M059J (cell line): ENCODE measurements around the gene MBP. TPM values are rescaled to one million over a fixed set of nuclear protein-coding genes. Genes with fewer than 3 reads are reported as not detected.

Experiments
- DNase-seq: peaks from one replicate; pipeline ENCODE4 v3.0.0-alpha.2; 2012; ENCODE audit warnings: low read depth
- total RNA-seq: library from RNA; depleted of rRNA; stranded (reverse); fragments of >200 nt; shearing (Covaris generic); gene quantifications from 2 replicates; pipeline ENCODE4 v1.2.3, GENCODE V29; 2014

The MBP gene
- total RNA-seq, 1 experiment from 2014 or later = 9.9 TPM

DNA sequence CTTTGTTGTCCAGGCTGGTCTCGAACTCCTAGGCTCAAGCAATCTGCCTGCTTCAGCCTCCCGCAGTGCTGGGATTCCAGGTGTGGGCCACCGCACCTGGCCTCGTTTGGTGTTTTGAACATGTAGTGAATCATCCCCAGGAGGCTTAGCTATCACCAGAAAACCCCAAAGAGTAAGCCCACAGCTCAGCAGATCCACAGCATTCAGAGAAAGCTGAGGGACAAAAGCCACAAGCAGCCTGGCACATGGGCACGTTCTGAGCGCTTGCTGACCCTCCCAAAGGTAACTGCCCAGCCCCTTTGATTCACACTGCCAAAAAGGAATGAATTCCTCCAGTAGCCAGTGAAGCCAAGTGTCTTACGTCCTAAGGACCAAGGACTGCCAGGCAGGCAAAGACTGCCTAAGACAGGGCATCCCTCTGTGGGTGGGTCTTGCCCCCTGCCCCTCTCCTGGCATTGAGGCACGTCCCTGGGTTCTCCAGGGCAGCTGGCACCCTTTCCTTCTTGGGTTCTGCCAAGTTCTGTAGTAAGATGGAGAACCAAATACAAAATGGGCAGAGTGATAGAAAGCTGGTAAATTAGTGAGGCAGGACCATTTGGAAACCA lies 31.7 kb downstream of the MBP start:
- DNase-seq = peak; percentile 44

DNA sequence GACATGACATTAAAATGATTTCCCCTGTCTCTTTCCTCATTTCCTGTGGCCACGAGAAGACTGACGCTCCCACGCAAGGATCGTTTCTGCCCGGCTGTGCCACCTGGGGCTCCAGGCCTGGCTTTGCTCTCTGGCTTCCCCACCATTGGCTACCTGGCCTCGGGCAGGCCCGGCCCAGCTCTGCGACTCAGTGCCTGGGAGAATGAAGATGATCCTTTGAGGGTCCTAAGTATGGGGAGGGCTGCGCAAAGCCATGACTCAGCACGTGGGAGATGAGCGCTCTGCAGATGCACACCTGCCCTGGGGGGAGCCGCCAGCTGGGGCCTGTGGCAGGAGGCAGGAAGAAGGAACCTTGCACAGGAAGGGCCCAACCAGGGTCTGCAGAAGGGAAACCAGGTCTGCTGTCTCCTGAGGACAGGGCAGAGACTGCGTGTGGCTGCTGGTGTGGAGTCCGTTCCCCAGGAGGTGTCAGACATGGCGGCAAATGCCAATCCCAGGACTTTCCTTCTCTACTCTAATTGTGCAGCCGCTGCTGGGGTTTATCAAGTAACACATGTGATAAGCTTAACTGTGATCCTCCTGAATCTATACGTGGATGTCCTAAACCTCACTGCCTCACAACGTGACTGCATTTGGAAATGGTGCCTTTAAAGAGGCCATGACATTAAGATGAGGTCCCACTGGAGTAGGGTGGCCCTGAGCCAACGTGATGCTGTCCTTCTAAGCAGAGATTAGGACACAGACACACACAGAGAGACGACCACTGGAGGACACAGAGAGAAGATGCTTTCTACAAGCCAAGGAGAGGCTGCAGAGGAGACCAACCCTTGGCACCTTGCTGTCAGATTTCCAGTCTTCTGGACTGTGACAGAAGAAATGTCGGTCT lies 32.9 kb downstream of the MBP start:
- no peak for DNase-seq

DNA sequence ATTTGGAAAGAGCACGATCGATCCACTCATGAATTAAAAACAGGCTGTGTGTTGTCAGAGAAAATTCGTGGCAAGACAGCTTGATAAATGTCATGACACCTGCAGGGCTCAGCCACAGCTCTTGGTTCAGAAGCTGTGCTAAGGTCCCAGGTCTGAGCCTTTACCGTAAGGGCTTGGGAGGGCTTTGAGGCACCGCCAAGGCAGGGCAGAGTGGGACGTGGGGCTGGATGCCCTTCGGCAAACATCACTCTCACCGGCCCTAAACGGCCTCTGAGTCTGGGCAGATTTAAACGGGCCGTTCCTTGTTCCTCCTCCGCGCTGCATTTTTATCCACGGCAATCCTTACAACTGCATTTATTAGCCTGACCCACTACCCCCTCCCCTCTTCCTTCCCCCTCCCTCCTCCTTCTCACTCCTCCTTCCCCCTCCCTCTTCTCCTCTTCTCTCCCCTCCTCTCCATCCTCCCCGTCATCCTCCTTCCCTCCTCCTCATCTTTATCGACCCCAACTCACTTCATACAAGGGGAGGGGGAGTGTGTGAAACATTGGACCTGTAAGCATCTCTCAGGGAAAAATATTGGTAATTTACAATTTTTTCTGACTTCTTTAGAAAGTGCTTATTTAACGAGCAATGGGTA lies 33.9 kb downstream of the MBP start:
- DNase-seq = no peak

DNA sequence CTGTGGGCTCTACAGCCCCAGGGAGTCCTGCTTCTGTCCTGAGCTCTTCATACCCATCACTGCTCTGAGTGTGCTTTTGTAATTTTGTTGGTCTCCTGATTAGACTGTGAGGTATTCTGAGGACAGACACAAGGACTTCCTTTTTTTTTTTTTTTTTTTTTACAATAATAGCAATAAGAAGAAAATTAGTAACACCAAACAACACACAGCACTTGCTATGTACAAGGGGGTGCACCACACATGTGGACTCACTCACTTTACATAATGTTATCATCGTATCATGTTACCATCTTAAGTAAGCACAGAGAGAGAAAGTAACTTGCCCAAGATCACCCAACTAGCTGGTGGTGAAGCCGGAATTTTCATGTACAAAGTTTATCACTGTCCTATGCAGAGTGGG lies 34.6 kb downstream of the MBP start:
- DNase-seq = no peak

DNA sequence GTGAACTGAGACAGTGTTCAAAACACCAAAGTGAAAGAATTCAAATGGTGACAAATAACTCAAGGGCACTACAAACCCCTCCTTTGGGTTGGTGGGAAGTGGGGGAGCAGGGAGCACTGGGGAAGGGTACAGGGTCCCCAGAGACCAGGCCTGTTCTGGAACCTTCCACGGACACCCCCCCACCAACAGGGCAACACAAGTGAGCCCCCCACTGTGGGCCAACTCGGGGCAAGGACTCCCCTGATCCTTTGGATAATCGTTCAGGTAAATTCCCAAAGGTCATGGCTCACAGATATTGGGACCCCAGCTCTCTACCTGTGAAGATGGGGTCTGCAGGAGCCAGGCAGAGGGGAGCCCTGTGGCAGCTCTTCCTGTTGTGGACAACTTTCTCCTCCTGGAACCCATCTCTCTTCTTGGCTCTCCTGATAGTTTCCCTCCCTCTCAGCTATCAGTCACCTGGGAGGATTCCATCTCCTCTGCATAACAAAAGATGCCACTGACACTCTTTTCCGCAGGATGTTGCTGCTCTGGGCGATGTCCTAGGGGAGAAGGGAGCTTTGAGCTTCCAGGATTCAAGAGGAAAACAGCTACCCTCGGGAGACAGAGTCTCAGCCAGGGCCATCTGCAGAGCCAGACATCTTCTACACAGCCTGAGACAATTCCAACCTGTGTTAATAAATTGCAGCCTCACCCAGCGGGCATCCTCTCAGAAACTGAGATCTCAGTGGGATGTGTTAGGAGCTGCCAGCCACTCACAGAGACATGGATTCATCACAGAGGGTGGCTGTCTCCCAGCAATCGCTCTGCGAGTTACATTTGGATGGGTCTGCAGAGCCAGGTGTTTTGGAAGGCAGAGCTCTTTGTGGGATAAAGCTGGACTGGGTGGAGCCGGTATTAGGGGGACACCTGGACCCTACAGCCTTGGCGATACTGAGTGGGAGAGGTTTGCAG lies 35.4 kb downstream of the MBP start:
- no peak for DNase-seq

DNA sequence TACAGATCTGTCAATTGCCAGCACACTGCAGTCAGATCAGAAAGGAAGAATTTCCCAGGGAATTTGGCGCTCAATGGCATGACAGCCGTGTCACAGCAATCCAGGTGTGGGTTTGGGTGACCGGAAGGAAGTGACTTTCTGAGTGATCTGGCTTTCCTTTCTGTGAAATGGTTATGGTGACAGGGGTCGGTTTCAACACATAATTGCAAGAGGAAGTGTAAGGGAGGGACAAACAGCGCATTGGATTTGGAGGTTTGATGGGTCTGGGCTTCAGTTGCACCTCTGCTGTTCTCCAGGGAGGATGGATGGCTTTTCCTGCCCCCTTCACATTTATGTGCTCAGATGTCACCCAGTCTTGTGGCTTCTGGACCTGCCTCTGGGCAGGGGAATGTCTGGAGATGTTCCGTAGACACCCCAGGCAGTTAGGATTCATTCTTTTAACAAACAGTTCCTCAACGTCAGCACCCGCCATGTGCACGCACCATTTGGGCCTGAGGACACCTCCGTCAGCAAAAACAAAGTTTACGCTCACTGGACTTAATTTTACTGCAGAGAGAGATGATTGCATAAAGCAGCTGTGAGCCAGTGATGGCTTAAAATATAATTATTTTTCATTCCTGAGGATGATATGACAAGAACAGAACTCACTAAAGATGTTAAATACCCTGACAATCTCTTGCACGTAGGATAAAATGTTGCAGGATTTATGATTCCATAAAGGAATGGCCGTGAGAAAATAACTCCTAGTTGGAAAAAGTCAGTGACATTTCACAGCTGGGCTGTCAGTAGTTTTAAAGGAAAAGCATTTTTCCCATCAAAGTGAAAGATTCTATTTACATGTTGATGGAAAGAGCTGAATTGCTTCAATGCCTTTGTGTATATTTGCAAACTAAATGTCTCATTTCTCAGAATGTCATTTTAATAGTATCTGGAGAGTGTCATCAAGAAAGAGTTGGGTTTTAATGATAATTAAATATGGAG lies 36.9 kb downstream of the MBP start:
- DNase-seq = no peak

DNA sequence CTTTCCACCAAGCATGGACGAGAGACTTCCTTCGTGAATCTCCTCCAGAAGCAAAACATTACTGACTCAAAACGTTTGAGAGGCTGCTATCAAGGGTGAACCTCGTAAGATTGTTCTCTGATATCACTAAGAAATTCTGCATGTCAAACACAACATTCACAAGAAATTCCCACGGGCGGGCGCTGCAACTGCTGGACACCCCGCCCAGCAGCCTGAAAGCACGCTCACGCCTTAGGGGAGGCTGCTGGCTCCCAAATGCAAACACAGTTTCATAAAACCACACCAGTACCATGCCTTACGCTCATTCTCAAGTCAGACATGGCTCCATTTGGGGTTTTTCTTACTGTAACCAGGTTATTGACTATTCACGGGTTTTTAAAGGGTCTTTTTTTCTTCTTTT lies 39.0 kb downstream of the MBP start:
- no peak for DNase-seq

DNA sequence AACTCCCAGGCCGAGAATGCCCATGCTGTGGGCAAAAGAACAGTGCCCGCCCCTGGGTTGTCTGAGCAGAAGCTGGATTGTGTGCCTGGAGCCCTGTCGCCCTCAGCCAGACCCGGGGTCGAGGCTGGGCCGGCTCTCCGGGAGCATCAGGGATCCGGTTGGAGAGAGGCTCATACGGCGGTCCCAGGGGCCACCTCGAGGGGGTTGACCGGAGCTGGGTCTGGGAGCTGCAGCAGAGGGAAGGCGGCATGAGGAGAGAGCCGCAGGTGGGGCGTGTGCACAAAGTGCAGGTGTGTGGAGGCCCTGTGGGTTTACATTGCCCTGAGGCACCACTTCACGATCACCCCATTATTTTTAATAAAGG lies 39.5 kb downstream of the MBP start:
- DNase-seq = no peak

DNA sequence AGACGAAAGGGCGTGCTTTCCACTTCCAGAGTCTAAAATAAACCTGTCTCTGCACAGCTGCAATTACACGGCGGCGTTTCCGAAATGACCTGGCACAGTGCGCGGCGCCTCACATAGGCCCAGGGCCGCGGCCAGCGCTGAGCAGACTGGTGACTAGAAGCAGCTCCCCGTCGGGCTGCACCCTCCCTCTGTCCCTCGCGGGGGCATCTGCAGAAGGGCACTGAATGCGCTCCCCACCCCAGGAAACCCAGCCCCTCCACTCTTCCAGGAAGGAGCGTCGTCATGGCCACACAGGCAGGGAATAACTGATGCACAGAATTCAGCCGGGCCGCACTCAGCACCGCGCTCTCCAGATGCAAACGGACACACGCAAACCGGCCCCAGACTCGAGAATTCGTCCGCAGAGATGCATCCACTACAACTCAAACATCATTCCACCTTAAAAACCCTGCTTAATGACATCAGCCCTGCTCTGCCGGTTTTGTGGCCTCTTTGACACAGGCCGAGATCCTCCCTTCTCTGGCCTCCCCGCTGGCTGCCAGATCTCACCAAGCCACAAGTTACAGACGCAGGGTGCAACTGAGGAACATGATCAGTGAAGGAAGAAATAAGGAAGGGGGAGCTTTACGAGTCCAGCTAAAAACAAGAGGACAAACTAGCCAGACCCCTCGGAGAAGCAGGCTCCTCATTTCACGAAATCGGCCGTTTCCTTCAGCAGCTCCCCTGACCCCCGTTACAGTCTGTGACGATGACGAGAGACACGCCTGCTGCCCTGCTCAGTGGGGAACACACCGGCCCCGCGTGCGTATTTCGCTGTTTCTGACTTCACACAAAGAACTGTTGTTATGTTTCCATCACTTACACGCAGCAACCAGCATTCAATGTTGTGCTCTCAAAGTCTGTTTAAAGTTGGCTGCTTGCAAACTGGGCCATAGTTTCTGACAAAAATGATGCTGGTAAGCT lies 40.2 kb downstream of the MBP start:
- DNase-seq = no peak

DNA sequence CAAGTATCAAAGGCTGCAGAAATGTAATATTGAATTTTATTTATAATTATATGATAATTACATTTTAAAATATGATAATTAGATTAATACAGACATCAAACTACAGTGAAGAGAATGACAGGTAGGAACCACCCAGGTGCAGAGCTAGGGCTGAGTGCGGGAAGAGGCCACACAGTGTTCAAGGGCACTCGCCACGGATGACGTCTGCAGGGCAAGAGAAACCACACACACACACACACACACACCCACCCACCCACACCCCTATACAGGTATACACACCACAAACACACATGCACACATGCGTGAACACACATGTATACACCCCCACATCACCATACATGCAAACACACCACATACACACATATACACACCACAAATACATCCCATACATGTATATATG lies 41.2 kb downstream of the MBP start:
- DNase-seq = no peak

DNA sequence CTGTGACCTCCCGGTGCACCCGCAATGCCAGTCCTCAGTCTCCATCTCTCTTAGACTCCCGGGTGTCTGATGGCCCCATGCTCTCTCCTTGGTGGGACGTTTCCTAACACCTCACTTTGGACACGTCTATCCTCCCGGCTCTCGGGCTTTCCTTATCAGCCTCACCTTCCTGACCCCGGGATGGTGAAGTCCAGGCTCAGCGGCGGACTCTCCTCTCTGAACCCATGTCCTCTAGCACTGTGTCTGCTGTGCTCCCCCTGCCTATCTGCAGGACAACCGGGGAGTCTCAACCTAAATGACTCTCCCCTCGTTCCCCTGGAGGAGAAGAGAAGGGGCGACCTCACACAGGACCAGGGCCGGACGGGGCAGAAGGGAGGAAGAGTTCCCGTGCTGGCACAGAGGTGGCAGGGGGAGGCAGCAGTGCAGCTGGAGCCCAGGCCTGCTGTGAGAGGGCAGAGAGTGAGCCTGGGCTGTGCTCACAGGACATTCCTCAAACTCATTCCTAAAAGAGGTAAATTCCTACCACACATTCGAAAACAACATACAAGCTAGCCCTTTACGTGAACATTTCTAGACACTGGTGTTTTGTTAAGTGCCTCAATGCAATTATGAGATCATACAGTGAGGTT lies 41.9 kb downstream of the MBP start:
- no peak for DNase-seq

DNA sequence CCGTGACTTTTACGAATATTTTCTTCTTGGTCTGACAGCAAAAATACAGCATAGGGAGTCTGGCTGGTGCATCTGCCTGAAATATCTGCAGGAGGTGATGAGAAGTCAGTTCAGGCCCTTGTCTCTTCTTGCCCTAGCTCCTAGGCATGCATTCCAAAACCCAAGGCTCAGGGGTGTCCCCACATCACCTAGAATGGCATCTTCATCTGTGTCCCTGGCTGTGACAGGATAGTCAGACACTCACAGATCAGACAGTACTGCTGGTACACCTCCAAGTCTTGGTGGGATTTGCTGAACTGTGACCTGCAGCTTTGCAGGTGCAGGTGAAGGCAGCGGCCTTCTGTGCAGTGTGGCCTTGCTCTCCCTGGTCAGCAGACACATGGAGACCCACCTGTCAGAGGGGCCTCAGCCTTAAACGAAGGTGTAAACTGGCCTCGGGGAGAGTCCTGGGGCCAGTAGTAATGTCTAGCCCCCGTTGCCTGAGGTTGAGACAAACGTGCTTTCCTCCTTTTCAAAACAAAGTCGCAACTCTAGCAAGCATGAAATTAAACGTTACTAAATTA lies 42.8 kb downstream of the MBP start:
- DNase-seq = no peak

DNA sequence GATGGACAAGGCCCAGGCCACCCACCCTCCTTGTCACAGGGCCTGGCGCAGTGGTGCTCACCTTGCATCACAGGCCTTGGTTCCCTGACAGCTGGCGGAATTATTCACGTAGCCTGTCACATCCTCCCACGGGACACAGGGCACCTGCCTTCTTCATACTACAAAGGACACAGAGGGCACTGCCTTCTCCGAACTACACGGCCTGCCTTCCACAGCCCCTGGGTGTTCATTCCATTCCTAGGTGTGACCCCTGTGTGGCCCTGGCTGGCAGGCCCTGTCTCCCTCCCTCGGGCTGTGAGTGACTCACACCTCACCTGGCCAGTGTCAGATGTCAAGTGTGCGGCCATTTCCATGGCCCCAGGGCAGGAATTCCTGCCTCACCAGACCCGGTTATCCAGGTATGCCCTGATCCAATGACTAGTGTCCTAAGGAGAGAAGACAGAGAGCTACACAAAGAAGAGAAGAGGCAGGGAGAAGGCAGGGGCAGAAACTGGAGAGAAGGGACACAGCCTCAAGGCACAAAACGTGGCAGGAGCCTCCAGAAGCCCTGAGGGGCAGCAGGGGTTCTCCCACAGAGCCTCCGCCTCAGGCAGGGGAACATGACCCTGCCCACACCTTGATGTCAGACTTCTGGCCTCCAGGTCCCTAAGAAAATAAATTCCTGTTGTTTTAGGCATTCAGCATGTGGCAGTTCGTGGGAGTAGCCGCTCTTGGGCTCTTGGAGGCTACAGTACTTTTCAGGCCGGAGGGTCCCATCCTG lies 43.4 kb downstream of the MBP start:
- DNase-seq = peak; percentile 50

DNA sequence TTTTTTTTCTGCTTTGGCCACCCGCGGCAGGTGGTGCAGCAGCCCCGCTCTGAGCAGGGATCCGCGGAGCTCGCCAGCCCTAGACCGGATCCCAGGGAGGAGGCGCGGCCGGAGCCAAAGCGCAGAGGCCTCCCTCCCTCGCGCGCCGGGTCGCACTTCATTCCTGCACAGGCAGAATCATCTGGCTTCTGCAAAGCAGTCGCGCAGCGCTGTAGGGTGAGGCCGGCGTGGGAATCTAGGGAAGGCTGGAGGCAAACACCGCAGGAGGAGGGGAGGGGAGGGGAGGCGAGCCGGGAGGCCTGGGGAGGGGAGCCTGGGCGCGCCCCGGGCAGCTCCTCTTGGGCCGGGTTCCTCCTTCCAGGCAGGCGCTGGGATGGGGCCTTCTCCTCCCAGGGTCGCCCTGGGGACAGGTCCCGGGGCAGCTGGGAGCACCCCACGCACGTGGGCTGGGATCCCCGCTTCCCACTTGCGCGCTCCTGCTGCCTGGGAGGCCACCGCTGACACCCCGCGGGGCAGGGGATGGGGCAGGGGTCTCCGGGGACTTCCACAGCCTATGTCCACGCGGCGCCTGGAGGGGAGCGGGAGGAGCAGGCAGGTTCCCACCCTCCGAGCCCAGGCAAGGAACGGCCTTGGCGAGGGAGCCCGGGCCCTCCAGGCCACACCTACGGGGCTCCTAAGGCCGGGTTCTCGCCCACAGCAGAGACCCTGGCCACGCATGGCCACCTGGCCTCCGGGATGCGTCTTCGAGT lies 45.0 kb downstream of the MBP start:
- no peak for DNase-seq

DNA sequence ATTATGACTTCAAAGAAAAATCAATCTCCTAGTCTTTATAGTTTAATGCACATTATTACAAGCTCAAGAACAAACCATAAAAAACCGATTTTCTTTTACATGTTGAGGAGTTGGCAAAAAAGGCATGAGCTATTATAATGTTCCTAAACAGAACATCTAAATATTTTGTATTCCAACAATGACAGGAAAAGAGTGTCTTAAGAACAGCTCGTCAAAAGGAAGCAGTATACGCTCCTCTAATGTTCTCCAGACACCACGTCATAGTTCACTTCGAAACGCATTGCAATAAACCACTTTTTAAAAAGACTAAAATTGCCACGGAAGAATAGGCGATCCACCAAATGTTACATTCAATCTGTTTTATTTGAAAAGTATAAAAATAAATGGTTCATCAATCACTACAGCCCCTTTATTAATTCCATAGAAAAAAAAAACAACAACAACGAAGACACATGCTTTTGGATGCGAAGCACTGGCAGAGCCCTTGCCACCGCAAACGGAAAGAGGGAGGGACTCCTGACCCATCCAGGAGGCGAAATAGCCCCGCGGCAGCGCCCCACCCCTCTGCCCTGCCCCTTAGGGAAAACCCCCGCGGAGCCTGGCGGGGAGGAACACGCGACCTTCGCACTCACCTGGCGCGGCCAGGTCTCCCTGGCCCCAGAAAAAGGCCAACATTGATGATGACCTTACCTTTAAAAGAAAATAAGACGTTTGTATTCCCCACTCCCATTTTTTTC lies 45.8 kb downstream of the MBP start:
- DNase-seq = no peak

DNA sequence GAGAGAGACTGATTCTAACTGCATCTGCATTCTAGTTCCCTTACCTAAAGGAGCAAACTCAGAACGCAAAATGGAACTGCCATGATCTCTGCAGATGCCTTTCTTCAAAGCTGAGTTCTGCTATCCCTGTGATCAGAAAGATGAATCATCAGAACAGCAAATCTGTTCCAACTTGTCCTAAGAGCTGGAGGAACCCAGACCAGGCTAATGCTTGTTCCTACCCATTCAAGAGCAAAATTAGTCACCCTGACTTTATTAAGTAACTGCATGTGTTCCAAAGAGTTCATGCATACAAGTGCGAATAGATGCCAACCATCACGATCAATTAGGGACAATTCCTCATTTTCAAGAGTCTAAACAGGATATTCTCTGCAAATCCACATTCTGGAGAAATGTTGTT lies 46.5 kb downstream of the MBP start:
- peak; percentile 72 for DNase-seq

DNA sequence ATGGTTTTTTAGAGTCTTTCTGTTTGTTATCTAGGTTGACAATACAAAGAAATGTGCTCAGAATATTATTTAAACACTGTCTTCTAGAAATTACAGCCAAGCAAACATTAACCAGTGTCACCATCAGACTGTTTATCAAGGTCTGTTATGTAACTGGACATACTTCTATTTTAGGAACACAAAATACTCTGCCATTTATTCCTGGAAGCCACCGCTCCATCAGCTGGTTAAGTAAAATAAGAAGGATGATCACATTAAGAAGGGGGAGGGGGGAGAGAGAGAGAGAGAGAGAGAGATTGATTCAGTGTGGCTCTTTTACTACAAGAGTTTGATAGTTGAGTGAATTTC lies 47.9 kb downstream of the MBP start:
- DNase-seq = no peak
